Liver (tissue), 9 donors: ENCODE results near the gene SLC24A4. TPM values are rescaled to one million over a fixed set of nuclear protein-coding genes. Genes with fewer than 3 reads are reported as not detected.

Experiments
- DNase-seq: peaks from one replicate; pipeline ENCODE4 v3.0.0-alpha.2; 2017; ENCODE audit warnings: low spot score
- H3K27ac ChIP-seq, 2 donors: one replicate each; pipeline ENCODE4 v1.7.0; 2013; ENCODE audit warnings: inconsistent platforms in 2 of 2, low read length in 2 of 2, control low read depth in 1 of 2, low read depth in 1 of 2, mild to moderate bottlenecking in 1 of 2
- H3K27me3 ChIP-seq, 4 donors: one replicate each; pipeline versions ENCODE4 v1.6.1 to v1.7.0; 2013; ENCODE audit warnings: low read length in 3 of 4, inconsistent platforms in 1 of 4, mild to moderate bottlenecking in 1 of 4, moderate library complexity in 1 of 4; ENCODE audit not compliant: control insufficient read depth in 4 of 4, insufficient read depth in 4 of 4
- H3K36me3 ChIP-seq, 4 donors: one replicate each; pipeline versions ENCODE4 v1.6.1 to v1.7.0; 2013; ENCODE audit warnings: low read length in 3 of 4, mild to moderate bottlenecking in 3 of 4, low read depth in 1 of 4, moderate library complexity in 1 of 4; ENCODE audit not compliant: control insufficient read depth in 4 of 4, insufficient read depth in 3 of 4
- H3K4me1 ChIP-seq, 4 donors: one replicate each; pipeline versions ENCODE4 v1.6.1 to v1.7.0; 2013; ENCODE audit warnings: low read length in 3 of 4, mild to moderate bottlenecking in 3 of 4, moderate library complexity in 1 of 4; ENCODE audit not compliant: control insufficient read depth in 4 of 4, insufficient read depth in 4 of 4
- H3K4me3 ChIP-seq, 3 donors: one replicate each; pipeline versions ENCODE4 v1.6.1 to v1.7.0; 2013; ENCODE audit warnings: low read length in 3 of 3, control low read depth in 1 of 3, low read depth in 1 of 3, mild to moderate bottlenecking in 1 of 3
- H3K9ac ChIP-seq, 2 donors: one replicate each; pipeline ENCODE4 v1.7.0; 2013; ENCODE audit warnings: low read length in 2 of 2, mild to moderate bottlenecking in 2 of 2, moderate library complexity in 2 of 2, control low read depth in 1 of 2, low read depth in 1 of 2
- H3K9me3 ChIP-seq, 4 donors: one replicate each; pipeline versions ENCODE4 v1.6.1 to v1.7.0; 2013; ENCODE audit warnings: low read length in 3 of 4; ENCODE audit not compliant: control insufficient read depth in 4 of 4
- EGR1 ChIP-seq, 2 donors: IDR thresholded peaks; 2 replicates each; pipeline ENCODE4 v1.6.1; 2016 to 2018; ENCODE audit warnings: antibody characterized with exemption in 2 of 2, low read depth in 2 of 2
- FOXA1 ChIP-seq: IDR thresholded peaks from 2 replicates; pipeline ENCODE4 v1.6.1; 2016; ENCODE audit warnings: antibody characterized with exemption
- GABPA ChIP-seq, 2 donors: IDR thresholded peaks in 1 of 2; conservative IDR thresholded peaks in 1 of 2; 2 replicates each; pipeline ENCODE4 v1.6.1; 2016; ENCODE audit warnings: antibody characterized with exemption in 2 of 2, mild to moderate bottlenecking in 1 of 2, moderate library complexity in 1 of 2
- HNF4A ChIP-seq, 2 donors: conservative IDR thresholded peaks; 2 replicates each; pipeline ENCODE4 v1.6.1; 2016; ENCODE audit warnings: antibody characterized with exemption in 2 of 2, mild to moderate bottlenecking in 2 of 2
- HNF4G ChIP-seq: IDR thresholded peaks from 2 replicates; pipeline ENCODE4 v1.6.1; 2016; ENCODE audit warnings: antibody characterized with exemption
- JUND ChIP-seq, 2 donors: IDR thresholded peaks; 2 replicates each; pipeline ENCODE4 v1.6.1; 2016; ENCODE audit warnings: antibody characterized with exemption in 2 of 2
- NR2F2 ChIP-seq: IDR thresholded peaks from 2 replicates; pipeline ENCODE4 v1.6.1; 2016; ENCODE audit warnings: antibody characterized with exemption
- RAD21 ChIP-seq, 2 donors: IDR thresholded peaks; 2 replicates each; pipeline ENCODE4 v1.6.1; 2016; ENCODE audit warnings: antibody characterized with exemption in 2 of 2, mild to moderate bottlenecking in 2 of 2
- RXRA ChIP-seq, 2 donors: IDR thresholded peaks; 2 replicates each; pipeline ENCODE4 v1.6.1; 2017 to 2018; ENCODE audit warnings: antibody characterized with exemption in 2 of 2, mild to moderate bottlenecking in 1 of 2
- SP1 ChIP-seq: IDR thresholded peaks from 2 replicates; pipeline ENCODE4 v1.6.1; 2018; ENCODE audit warnings: antibody characterized with exemption, mild to moderate bottlenecking
- TAF1 ChIP-seq: conservative IDR thresholded peaks from 2 replicates; pipeline ENCODE4 v1.6.1; 2016; ENCODE audit warnings: antibody characterized with exemption, mild to moderate bottlenecking
- YY1 ChIP-seq: IDR thresholded peaks from 2 replicates; pipeline ENCODE4 v1.6.1; 2016; ENCODE audit warnings: antibody characterized with exemption, mild to moderate bottlenecking
- WGBS: extraction: QIAGEN DNeasy Blood & Tissue Kit; methylation state at CpG from one replicate; pipeline ENCODE4 v1.1.7; 2013; 5-methylcytosine and 5-hydroxymethylcytosine counted together
- polyA plus RNA-seq, 2 donors: library from polyadenylated mRNA; stranded (reverse) in 1 of 2; unstranded in 1 of 2; fragments of 200-250 nt in 1 of 2; fragments of >200 nt in 1 of 2; fragmentation: Nextera tagmentation in 1 of 2; extraction: Ambion mirVana in 1 of 2; gene quantifications; one replicate each; pipeline versions ENCODE4 v1.2.1 to v1.2.3, GENCODE V29; 2013 to 2015
- total RNA-seq, 2 donors: library from RNA; depleted of rRNA; stranded (reverse); fragments of >200 nt; gene quantifications; one replicate each; pipeline ENCODE4 v1.2.3, GENCODE V29; 2014
- TF ChIP-seq, protein P1 (sequence below): IDR thresholded peaks from 2 replicates; pipeline ENCODE4 v1.6.1; 2016; ENCODE audit warnings: antibody characterized with exemption, mild to moderate bottlenecking
- TF ChIP-seq, protein P2 (sequence below): IDR thresholded peaks from 2 replicates; pipeline ENCODE4 v1.6.1; 2016; ENCODE audit warnings: antibody characterized with exemption
- donor health status: healthy.
- donor health status: healthy.
- donor health status: healthy.
- donor health status: healthy.
- donor health status: healthy.

SLC24A4 gene
- total and polyA plus RNA-seq, 4 donors = 0.06 to 0.23 (median 0.12) TPM

- Histone ChIP-seq H3K4me1 (no peaks in the 10 kb centered on the region), H3K4me3 (no peak overlapping the region), H3K9me3 (peaks cover 0 to 3% (median 1%) of the 10 kb centered on the region in 4 donors), H3K9ac (no peak overlapping the region), H3K27ac (no peak overlapping the region), H3K36me3 (no peaks in the 10 kb centered on the region), H3K27me3 (no peaks in the 10 kb centered on the region)
- TF ChIP-seq EGR1 (IDR thresholded peaks at IDR 0.05; ENCODE audit: low read depth in 2 of 2) (no peak), NR2F2 (no peak), RAD21 (IDR thresholded peaks at IDR 0.05) (no peak), HNF4A (conservative IDR thresholded peaks at IDR 0.05) (no peak), SP1 (no peak), TAF1 (no peak), GABPA (IDR thresholded peaks at IDR 0.05 in 1 of 2, conservative IDR thresholded peaks at IDR 0.05 in 1 of 2) (no peak), HNF4G (no peak)
- TF ChIP-seq, protein P1, sequence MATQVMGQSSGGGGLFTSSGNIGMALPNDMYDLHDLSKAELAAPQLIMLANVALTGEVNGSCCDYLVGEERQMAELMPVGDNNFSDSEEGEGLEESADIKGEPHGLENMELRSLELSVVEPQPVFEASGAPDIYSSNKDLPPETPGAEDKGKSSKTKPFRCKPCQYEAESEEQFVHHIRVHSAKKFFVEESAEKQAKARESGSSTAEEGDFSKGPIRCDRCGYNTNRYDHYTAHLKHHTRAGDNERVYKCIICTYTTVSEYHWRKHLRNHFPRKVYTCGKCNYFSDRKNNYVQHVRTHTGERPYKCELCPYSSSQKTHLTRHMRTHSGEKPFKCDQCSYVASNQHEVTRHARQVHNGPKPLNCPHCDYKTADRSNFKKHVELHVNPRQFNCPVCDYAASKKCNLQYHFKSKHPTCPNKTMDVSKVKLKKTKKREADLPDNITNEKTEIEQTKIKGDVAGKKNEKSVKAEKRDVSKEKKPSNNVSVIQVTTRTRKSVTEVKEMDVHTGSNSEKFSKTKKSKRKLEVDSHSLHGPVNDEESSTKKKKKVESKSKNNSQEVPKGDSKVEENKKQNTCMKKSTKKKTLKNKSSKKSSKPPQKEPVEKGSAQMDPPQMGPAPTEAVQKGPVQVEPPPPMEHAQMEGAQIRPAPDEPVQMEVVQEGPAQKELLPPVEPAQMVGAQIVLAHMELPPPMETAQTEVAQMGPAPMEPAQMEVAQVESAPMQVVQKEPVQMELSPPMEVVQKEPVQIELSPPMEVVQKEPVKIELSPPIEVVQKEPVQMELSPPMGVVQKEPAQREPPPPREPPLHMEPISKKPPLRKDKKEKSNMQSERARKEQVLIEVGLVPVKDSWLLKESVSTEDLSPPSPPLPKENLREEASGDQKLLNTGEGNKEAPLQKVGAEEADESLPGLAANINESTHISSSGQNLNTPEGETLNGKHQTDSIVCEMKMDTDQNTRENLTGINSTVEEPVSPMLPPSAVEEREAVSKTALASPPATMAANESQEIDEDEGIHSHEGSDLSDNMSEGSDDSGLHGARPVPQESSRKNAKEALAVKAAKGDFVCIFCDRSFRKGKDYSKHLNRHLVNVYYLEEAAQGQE = no peak
- TF ChIP-seq, protein P2, sequence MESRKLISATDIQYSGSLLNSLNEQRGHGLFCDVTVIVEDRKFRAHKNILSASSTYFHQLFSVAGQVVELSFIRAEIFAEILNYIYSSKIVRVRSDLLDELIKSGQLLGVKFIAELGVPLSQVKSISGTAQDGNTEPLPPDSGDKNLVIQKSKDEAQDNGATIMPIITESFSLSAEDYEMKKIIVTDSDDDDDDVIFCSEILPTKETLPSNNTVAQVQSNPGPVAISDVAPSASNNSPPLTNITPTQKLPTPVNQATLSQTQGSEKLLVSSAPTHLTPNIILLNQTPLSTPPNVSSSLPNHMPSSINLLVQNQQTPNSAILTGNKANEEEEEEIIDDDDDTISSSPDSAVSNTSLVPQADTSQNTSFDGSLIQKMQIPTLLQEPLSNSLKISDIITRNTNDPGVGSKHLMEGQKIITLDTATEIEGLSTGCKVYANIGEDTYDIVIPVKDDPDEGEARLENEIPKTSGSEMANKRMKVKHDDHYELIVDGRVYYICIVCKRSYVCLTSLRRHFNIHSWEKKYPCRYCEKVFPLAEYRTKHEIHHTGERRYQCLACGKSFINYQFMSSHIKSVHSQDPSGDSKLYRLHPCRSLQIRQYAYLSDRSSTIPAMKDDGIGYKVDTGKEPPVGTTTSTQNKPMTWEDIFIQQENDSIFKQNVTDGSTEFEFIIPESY = no peak
- no peak for DNase-seq
- WGBS = 65% methylated on average over 5 of the region's 5 CpGs
Observed at GRCh38 chr14:92340071-92340470, 17.1 kb downstream of the SLC24A4 start.

DNA sequence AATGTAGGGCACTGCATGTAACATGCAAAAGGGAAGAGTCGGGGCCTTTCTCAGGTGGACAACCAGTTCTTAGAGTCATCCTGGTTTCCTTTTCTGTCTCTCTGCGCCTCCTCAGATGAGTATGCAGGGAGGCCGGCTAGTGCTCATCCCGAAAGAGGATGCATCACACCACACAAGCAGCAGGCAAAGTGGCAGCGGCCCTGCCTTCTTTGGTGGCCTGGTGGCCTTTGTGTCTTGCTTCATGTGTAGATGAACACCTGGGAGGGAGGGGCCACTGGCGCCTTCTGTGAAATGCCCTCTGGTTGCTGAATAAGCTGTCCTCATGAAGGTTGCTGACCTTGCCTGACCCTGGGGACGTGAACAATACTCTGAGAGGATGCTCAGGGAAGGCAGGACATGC is 18.0 kb downstream of the SLC24A4 start:
- no peak overlapping the region for H3K27ac ChIP-seq
- no peaks in the 10 kb centered on the region for H3K27me3 ChIP-seq
- WGBS = 74% methylated on average over 7 of the region's 7 CpGs

GRCh38 chr14:92341791-92342190 is 18.8 kb downstream of the SLC24A4 start:
- H3K4me1 ChIP-seq = no peaks in the 10 kb centered on the region
- WGBS = 82% methylated on average over 6 of the region's 6 CpGs
- H3K9me3 ChIP-seq = peaks cover 0 to 3% (median 1%) of the 10 kb centered on the region in 4 donors
- H3K27ac ChIP-seq = no peak overlapping the region
- TF ChIP-seq NR2F2 (no peak), RXRA (IDR thresholded peaks at IDR 0.05) (no peak), HNF4A (conservative IDR thresholded peaks at IDR 0.05) (no peak), RAD21 (IDR thresholded peaks at IDR 0.05) (no peak), FOXA1 (no peak), JUND (IDR thresholded peaks at IDR 0.05) (no peak)
- TF ChIP-seq, protein P2 = no peak
- no peak for DNase-seq
- H3K9ac ChIP-seq = no peak overlapping the region
- H3K36me3 ChIP-seq = no peaks in the 10 kb centered on the region
- no peak overlapping the region for H3K4me3 ChIP-seq
- no peaks in the 10 kb centered on the region for H3K27me3 ChIP-seq

More for the DNA sequence above, 18.0 kb downstream of the SLC24A4 start:
- no peak for TF ChIP-seq YY1
- H3K9me3 ChIP-seq = peaks cover 0 to 3% (median 1%) of the 10 kb centered on the region in 4 donors
- no peak overlapping the region for H3K9ac ChIP-seq
- DNase-seq = no peak
- no peaks in the 10 kb centered on the region for H3K36me3 ChIP-seq
- no peaks in the 10 kb centered on the region for H3K4me1 ChIP-seq
- no peak overlapping the region for H3K4me3 ChIP-seq
